Spleen (tissue), 7 donors: ENCODE measurements around the gene IGSF9.

Experiments
- POLR2A ChIP-seq, 3 donors: fragments of 450-650 bp; IDR thresholded peaks; one replicate each; pipeline ENCODE4 v1.5.1; 2017; ENCODE audit warnings: antibody characterized with exemption in 3 of 3, mild to moderate bottlenecking in 1 of 3
- POLR2AphosphoS5 ChIP-seq, 3 donors: sonication (generic); formaldehyde crosslinking; IDR thresholded peaks; one replicate each; pipeline ENCODE4 v1.5.1; 2017; ENCODE audit warnings: antibody characterized with exemption in 3 of 3
- TF ChIP-seq, protein P1 (sequence below), 11 experiments: fragments of 200-600 bp in 7 of 11; fragments of 450-650 bp in 4 of 11; sonication (generic) in 4 of 11; IDR thresholded peaks in 8 of 11; conservative IDR thresholded peaks in 3 of 11; 1 replicate in 7 of 11; 2 replicates in 4 of 11; pipeline versions ENCODE4 v1.4.0 to v1.8.0; 2016 to 2021; ENCODE audit warnings: antibody characterized with exemption in 11 of 11, inconsistent platforms in 4 of 11, mild to moderate bottlenecking in 1 of 11
- donor health status: DM: no; HTN: no; CAD: no; lungs with moderate emphysema.
- donor health status: DM: no; HTN: no; CAD: no.
- donor health status: DM: no; HTN: no; CAD: no.

DNA sequence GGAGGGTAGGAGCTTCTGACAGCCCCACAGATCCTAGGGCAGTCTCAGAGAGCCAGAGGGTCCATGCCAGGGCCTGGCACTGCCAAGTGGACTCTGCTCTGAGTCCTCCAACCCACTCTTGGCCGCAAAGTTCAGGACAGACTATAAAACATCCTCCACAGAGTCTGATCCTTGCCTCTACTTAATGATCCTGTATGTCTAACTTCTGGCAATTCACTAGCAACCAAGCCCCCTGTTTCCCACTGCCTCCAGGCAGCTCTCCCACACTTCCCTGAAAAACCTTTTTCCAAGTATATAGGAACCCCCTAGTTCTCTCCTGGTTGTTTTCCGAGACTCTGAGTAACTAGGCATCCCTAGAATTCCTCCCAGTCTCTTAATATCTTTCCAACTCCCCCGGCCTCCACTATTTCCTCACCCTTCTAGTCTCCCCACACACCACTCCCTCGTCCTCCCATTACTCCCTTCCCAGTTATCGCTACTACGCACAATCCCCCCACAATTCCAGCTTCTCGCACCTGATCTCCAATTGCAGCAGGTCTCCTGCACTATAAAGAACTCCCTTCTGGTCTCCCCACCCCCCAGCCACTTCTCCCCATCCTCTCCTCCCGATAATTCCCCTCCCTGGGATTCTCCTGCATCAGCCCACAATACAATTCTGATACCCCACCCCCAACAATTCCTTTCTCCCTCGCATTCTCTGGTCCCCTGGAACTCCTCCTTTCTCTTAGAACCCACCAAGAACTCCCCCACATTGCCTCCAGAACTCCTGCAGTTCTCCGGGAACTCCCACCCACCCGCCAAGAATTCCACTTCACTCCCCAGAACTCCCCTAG lies 574 bp downstream of the IGSF9 start:
- TF ChIP-seq, protein P1, sequence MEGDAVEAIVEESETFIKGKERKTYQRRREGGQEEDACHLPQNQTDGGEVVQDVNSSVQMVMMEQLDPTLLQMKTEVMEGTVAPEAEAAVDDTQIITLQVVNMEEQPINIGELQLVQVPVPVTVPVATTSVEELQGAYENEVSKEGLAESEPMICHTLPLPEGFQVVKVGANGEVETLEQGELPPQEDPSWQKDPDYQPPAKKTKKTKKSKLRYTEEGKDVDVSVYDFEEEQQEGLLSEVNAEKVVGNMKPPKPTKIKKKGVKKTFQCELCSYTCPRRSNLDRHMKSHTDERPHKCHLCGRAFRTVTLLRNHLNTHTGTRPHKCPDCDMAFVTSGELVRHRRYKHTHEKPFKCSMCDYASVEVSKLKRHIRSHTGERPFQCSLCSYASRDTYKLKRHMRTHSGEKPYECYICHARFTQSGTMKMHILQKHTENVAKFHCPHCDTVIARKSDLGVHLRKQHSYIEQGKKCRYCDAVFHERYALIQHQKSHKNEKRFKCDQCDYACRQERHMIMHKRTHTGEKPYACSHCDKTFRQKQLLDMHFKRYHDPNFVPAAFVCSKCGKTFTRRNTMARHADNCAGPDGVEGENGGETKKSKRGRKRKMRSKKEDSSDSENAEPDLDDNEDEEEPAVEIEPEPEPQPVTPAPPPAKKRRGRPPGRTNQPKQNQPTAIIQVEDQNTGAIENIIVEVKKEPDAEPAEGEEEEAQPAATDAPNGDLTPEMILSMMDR (IDR thresholded peaks at IDR 0.05 in 8 of 11, conservative IDR thresholded peaks at IDR 0.05 in 3 of 11), result no peak
- TF ChIP-seq POLR2AphosphoS5 (IDR thresholded peaks at IDR 0.05) (no peak), POLR2A (IDR thresholded peaks at IDR 0.05) (no peak)
